GM12874 (cell line): ENCODE measurements around the gene ZNF256.

Experiments used
- CTCF ChIP-seq: IDR thresholded peaks from 2 replicates; pipeline ENCODE4 v1.5.1; 2011; ENCODE audit warnings: low read depth, mild to moderate bottlenecking, control low read depth, low read length, moderate library complexity; ENCODE audit not compliant: insufficient read depth

Gene ZNF256

GRCh38 chr19:57916168-57916995 is 31.1 kb downstream of the ZNF256 start, which contains the start of gene ZNF417:
ZNF417 (minus strand) TSS chr19:57916592; CDS start chr19:57916411, 181 bp downstream.
- TF ChIP-seq CTCF: 0 out of 2 replicates have a peak, but pooled peaks have one; percentile 8

- no peak for TF ChIP-seq CTCF
These were observed 33.0 kb downstream of the ZNF256 start for GRCh38 chr19:57914531-57914930.

GRCh38 chr19:57907394-57907793 is 40.1 kb downstream of the ZNF256 start:
- TF ChIP-seq CTCF: no peak

GRCh38 chr19:57905258-57905657 is 42.2 kb downstream of the ZNF256 start:
- no peak for TF ChIP-seq CTCF

GRCh38 chr19:57903618-57904184 is 43.8 kb downstream of the ZNF256 start:
- TF ChIP-seq CTCF: no peak

- TF ChIP-seq CTCF: no peak
These were observed 47.2 kb downstream of the ZNF256 start for GRCh38 chr19:57900311-57900710.
